UCSD-AML1 (cell line): Measurements from ENCODE around the gene RPTOR.

Source experiments
- DNase-seq: peaks from one replicate; lab custom pipeline; 2025; ENCODE audit not compliant: unreplicated experiment; lab: John Stamatoyannopoulos, UW

The RPTOR gene

GRCh38 chr17:80947200-80947940, 402.7 kb downstream of the RPTOR start:
- DNase-seq: no peak

GRCh38 chr17:80948019-80948975, 403.7 kb downstream of the RPTOR start:
- no peak for DNase-seq

GRCh38 chr17:80948976-80949450, 404.4 kb downstream of the RPTOR start:
- no peak for DNase-seq

- no peak for DNase-seq
Observed at GRCh38 chr17:80949451-80950421, 405.1 kb downstream of the RPTOR start.

- DNase-seq: no peak
Observed at GRCh38 chr17:80950466-80951120, 406.0 kb downstream of the RPTOR start.

- no peak for DNase-seq
Observed at GRCh38 chr17:80951121-80952090, 406.8 kb downstream of the RPTOR start.

- no peak for DNase-seq
Observed at GRCh38 chr17:80952291-80952690, 407.7 kb downstream of the RPTOR start.

- DNase-seq: no peak
Observed at GRCh38 chr17:80953471-80954315, 409.1 kb downstream of the RPTOR start.

GRCh38 chr17:80955078-80955477, 410.4 kb downstream of the RPTOR start:
- DNase-seq: no peak

GRCh38 chr17:80955671-80956280, 411.1 kb downstream of the RPTOR start:
- no peak for DNase-seq

- no peak for DNase-seq
Observed at GRCh38 chr17:80956321-80957190, 411.9 kb downstream of the RPTOR start.

GRCh38 chr17:80957461-80957941, 412.9 kb downstream of the RPTOR start:
- DNase-seq: no peak

GRCh38 chr17:80959330-80960036, 414.8 kb downstream of the RPTOR start:
- DNase-seq: no peak

- DNase-seq: no peak
Observed at GRCh38 chr17:80960037-80960796, 415.6 kb downstream of the RPTOR start.

- no peak for DNase-seq
Observed at GRCh38 chr17:80960797-80961452, 416.3 kb downstream of the RPTOR start.
